Omental fat pad (tissue), 4 donors: ENCODE data around the gene PGAP2. TPM values are rescaled to one million over a fixed set of nuclear protein-coding genes. Genes with fewer than 3 reads are reported as not detected.

ENCODE experiments used
- ATAC-seq: fragments of 150-250 bp; one replicate; pipeline ENCODE4 v1.9.1; 2016; ENCODE audit warnings: mild to moderate bottlenecking, moderate library complexity; ENCODE audit not compliant: low FRiP score
- DNase-seq: peaks from one replicate; pipeline ENCODE4 v3.0.0-alpha.2; 2019; ENCODE audit warnings: low spot score
- small RNA-seq: library from RNA; depleted of rRNA; stranded (forward); fragments of <200 nt; gene quantifications from one replicate; pipeline ENCODE3, GENCODE V24; 2016
- total RNA-seq, 4 donors: library from RNA; depleted of rRNA; stranded (reverse); fragments of >200 nt; gene quantifications; one replicate each; pipeline ENCODE4 v1.1.0, GENCODE V29; 2016
- TF ChIP-seq, protein P1 (sequence below), 3 donors: fragments of 450-650 bp; IDR thresholded peaks; one replicate each; pipeline ENCODE4 v1.5.1; 2016 to 2017; ENCODE audit warnings: antibody characterized with exemption in 3 of 3, mild to moderate bottlenecking in 3 of 3, moderate library complexity in 2 of 3

The PGAP2 gene
- total RNA-seq, 4 donors from 2014 or later, result 6.2 to 12.3 (median 10.2) TPM

DNA sequence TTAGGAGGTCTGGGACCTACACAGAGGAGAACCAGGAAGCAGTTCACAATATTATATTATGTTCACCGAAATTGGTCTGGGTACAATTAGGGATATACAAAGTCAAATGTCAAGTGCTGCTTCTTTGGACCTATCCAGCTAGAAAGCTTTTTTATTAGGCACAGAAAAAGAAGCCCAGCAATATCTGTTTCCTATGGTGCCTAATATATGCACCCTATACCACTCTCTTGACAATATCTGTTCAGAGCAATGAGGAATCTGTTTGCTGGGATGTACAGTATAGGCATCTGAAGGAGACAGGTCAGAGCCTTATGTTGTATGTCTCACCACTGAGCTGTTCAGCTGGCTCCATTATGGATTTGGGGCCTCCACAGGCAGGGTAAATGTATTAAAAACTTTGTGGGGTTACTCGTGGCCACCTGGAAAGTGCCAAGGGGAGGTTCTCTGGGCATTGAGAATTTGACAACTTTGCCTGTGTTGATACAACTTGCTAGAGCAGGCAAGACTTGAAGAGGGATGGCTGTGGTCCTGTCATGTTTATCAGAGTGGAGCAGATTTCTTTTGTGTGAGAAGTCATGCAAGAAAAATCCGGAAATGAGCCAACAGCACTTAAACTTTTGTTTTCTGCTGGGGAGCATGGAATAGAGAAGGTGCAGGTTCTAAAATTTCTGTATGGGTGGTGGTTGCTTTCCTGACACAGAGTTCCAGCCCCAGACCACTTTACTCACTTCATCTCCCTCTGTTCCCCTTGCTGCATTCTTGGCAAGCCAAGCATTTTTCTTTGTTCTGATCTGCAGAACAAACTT is 57.2 kb downstream of the PGAP2 start:
- TF ChIP-seq, protein P1, sequence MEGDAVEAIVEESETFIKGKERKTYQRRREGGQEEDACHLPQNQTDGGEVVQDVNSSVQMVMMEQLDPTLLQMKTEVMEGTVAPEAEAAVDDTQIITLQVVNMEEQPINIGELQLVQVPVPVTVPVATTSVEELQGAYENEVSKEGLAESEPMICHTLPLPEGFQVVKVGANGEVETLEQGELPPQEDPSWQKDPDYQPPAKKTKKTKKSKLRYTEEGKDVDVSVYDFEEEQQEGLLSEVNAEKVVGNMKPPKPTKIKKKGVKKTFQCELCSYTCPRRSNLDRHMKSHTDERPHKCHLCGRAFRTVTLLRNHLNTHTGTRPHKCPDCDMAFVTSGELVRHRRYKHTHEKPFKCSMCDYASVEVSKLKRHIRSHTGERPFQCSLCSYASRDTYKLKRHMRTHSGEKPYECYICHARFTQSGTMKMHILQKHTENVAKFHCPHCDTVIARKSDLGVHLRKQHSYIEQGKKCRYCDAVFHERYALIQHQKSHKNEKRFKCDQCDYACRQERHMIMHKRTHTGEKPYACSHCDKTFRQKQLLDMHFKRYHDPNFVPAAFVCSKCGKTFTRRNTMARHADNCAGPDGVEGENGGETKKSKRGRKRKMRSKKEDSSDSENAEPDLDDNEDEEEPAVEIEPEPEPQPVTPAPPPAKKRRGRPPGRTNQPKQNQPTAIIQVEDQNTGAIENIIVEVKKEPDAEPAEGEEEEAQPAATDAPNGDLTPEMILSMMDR (IDR thresholded peaks at IDR 0.05), result no peak
- ATAC-seq, result no peak
- DNase-seq, result no peak

DNA sequence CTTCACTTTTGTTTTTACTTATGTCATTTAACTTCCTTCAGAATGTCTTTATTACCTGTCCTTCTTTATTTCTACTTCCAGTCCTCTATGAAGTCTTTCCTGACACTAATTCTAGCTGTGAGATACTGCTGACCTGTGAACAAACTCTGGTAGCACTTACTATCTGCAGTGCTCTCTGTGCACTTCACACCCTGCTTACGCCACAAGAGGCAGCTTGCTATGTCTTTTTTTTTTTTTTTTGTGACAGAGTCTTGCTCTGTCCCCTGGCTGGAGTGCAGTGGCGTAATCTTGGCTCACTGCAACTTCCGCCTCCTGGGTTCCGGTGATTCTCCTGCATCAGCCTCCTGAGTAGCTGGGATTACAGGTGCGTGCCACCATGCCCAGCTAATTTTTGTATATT is 57.8 kb downstream of the PGAP2 start:
- TF ChIP-seq, protein P1 (IDR thresholded peaks at IDR 0.05), result no peak
- no peak for DNase-seq
- no peak for ATAC-seq

DNA sequence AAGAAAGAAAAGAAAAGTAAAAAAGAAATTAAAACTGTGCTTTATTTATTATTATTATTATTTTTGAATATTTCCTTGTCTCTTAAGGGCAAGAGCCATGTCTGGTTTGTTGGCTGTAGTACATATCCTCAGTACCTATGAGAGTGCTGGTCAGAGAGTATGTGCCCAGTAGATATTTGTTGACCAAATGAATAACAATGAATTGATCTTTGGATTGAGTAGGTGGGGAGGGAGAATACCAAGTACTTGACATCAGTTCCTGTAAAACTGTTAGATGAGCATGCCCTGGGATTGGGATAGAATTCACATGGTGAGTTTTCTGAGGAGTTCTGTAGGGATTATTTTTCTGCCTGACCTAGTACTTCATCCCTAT is 58.5 kb downstream of the PGAP2 start:
- TF ChIP-seq, protein P1 (IDR thresholded peaks at IDR 0.05), result no peak
- DNase-seq (no peak), ATAC-seq (no peak)

DNA sequence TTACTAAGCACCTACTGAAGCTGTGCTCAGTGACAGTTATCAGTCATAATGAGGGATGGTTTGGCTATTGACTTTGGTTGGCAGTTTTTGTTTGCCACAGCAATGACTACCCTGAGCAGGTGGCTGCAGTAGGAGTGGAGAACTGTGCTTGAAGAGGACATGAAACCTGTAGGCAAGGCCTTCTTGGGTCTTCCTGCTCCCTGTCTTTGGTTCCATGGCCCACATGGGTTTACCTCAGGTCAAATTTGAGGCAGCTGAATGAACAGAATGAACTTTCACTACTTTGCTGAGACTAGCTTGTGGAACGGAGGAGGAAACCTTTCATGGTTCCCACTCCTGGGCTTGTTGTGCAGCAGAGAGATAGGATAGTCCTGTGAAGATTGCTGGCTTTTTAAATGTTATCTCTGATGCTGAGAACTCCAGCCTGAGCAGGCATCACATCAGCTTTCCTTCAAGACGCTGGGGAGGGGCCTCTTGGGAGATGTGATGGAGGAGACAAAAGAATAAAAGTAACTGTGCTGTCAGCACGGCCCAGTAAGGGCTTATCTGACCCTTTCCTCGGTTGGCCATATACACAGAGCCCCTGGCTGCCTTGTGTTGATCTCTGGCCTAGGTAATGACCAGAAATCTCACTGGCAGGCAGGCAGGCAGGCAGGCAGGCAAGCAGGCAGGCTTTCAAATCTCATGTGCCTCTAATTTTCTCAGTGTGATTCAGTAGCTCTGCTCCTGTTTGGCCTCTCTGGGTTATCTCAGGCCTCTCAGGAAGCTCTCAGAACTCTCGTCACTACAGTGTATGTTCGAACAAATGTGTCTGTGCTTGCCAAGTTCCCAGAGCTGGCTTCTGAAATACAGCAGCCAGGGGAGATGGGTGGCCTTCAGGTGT is 59.1 kb downstream of the PGAP2 start:
- DNase-seq (no peak), ATAC-seq (peak; percentile 50)
- TF ChIP-seq, protein P1 (IDR thresholded peaks at IDR 0.05), result no peak

DNA sequence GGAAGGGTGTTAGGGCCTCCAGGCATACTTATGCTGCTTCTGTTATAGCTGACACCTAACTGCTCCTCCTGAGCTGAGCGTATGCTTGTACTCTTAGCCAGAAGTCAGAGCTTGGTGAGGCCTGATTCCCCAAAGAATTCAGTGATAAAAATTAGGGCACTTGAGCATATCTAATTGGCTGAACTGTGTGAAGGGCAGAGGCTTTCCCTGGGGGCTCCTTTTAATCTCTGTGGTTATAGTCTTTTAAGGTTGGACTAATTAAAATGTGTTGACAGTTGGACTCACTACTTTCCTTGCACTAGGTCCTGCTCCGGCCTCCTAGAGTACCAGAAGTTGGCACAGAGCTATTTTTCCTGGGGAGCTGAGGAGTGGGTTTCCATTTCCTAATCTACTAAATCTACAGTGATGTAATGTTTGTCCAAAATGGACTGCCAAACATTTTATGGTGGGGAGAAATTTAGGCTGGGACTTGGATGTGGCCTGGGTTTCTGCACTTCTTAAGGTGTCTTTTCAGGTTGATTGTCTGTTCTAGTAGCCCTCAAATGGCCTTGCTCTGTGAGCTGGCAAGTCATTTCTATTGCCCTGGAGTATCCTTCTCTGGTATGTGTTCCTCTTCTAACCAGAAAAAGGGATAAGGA is 65.5 kb downstream of the PGAP2 start:
- DNase-seq (no peak), ATAC-seq (no peak)
- TF ChIP-seq, protein P1 (IDR thresholded peaks at IDR 0.05), result no peak

Small RNAs within 50 kb of the gene (small RNA-seq; reads per million reads assigned to genes)
- gene RNU7-50P, result not detected

Other genes starting within 250 kb of the PGAP2 start
- gene ART5, start 166.6 kb upstream of the PGAP2 start, total RNA-seq, result under 1 TPM in 2 of 4 donors, not detected in 2; 0.63 to 0.65 TPM
- not detected for gene ART1, start 163.4 kb upstream of the PGAP2 start, total RNA-seq
- 1 to 10 TPM; 1.1 to 4.7 (median 2.6) TPM for gene CHRNA10, start 137.2 kb upstream of the PGAP2 start, total RNA-seq
- 100 to 1,000 TPM in 2 of 4 donors, 10 to 100 TPM in 2; 73.8 to 205 (median 110) TPM for gene NUP98, start 11.0 kb upstream of the PGAP2 start, total RNA-seq
- gene RHOG, start 32.4 kb downstream of the PGAP2 start, total RNA-seq, result 10 to 100 TPM; 53.2 to 90.3 (median 67.8) TPM
- 10 to 100 TPM; 42.2 to 71.0 (median 51.1) TPM for gene STIM1, start 47.1 kb downstream of the PGAP2 start, total RNA-seq